Measurements from ENCODE around the gene PPP1R2C. TPM values are rescaled to one million over a fixed set of nuclear protein-coding genes. Genes with fewer than 3 reads are reported as not detected.

The PPP1R2C gene
- total and polyA plus RNA-seq, 2 of the 4 experiments (the other 2 are of a cell fraction): not detected

GRCh38 chrX:42755815-42756214, 22.1 kb downstream of the PPP1R2C start:
- in situ Hi-C loops (cut with MboI; ENCODE audit: low sequenced_read_pairs) (no loop called here), dilution Hi-C loops (cut with HindIII; ENCODE audit: low sequenced_read_pairs, unreplicated experiment) (no loop called here), intact Hi-C loops (cut with micrococcal nuclease) (no loop called here)
- no peak overlapping the region for H4K8ac ChIP-seq (ENCODE audit: low read depth in 2 of 2, low read length in 2 of 2)
- POLR2A ChIA-PET (ENCODE audit: unreplicated experiment): no interaction called here
- H3K4me3 ChIP-seq (ENCODE audit: insufficient read depth, low read depth, low read length): no peak overlapping the region
- H4K5ac ChIP-seq (ENCODE audit: low read depth, low read length): no peak overlapping the region
- H3K56ac ChIP-seq (ENCODE audit: extremely low read depth, insufficient read depth, low read length): no peak overlapping the region
- ATAC-seq (ENCODE audit: low read depth) (no peak), DNase-seq (peak; percentile 42)
- no peak overlapping the region for H3K4ac ChIP-seq (ENCODE audit: low read depth, low read length)
- CTCF ChIA-PET: no interaction called here
- no peaks in the 10 kb centered on the region for H3K27me3 ChIP-seq (ENCODE audit: control insufficient read depth, insufficient read depth, low read length)
- H2AFZ ChIP-seq (replicated peaks; ENCODE audit: low read length, poor library complexity): no peak overlapping the region
- no peak overlapping the region for H2BK20ac ChIP-seq (ENCODE audit: low read depth, low read length)
- no peak overlapping the region for H4K91ac ChIP-seq (ENCODE audit: insufficient read depth, low read depth, low read length)
- H3K14ac ChIP-seq (replicated peaks; ENCODE audit: low read depth, low read length): no peak overlapping the region
- H3K9me3 ChIP-seq (ENCODE audit: control insufficient read depth, insufficient read depth, low read length): no peaks in the 10 kb centered on the region
- H3K27ac ChIP-seq (ENCODE audit: insufficient read depth, low read length): no peak overlapping the region
- no peaks in the 10 kb centered on the region for H3K4me1 ChIP-seq (ENCODE audit: control insufficient read depth, insufficient read depth, low read length)
- H4K20me1 ChIP-seq (ENCODE audit: insufficient read depth, low read length): no peaks in the 10 kb centered on the region
- BruUV-seq (replicated peaks): no TSS peak
- H3K4me2 ChIP-seq (ENCODE audit: low read depth, low read length): no peak overlapping the region
- H2BK5ac ChIP-seq (ENCODE audit: low read depth, low read length, poor library complexity, severe bottlenecking): no peak overlapping the region
- no peak overlapping the region for H2BK120ac ChIP-seq (ENCODE audit: low read depth, low read length)
- WGBS, 2 experiments (ENCODE audit: extremely low coverage in 2 of 2, insufficient read length in 1 of 2): 17% methylated on average over 1 of the region's 6 CpGs; no CpG with 5 or more reads in 1 of the 2 experiments
- H3K23ac ChIP-seq (ENCODE audit: low read depth, low read length): no peak overlapping the region
- H3K9me1 ChIP-seq (ENCODE audit: insufficient read depth, low read length): no peaks in the 10 kb centered on the region
- TF ChIP-seq CEBPB (IDR thresholded peaks at IDR 0.05; ENCODE audit: low read depth, low read length) (no peak), MAFK (IDR thresholded peaks at IDR 0.05; ENCODE audit: low read depth, low read length) (0 out of 2 replicates have a peak, but pooled peaks have one; percentile 15)
- TF ChIP-seq, protein P1, sequence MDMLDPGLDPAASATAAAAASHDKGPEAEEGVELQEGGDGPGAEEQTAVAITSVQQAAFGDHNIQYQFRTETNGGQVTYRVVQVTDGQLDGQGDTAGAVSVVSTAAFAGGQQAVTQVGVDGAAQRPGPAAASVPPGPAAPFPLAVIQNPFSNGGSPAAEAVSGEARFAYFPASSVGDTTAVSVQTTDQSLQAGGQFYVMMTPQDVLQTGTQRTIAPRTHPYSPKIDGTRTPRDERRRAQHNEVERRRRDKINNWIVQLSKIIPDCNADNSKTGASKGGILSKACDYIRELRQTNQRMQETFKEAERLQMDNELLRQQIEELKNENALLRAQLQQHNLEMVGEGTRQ (IDR thresholded peaks at IDR 0.05; ENCODE audit: low read depth, low read length): no peak
- no peak overlapping the region for H2BK15ac ChIP-seq (ENCODE audit: low read depth, low read length)
- H2AK9ac ChIP-seq (replicated peaks; ENCODE audit: low read depth, low read length, poor library complexity): no peak overlapping the region
- H3K79me1 ChIP-seq (ENCODE audit: low read depth in 1 of 2, low read length in 2 of 2): no peaks in the 10 kb centered on the region
- no peak overlapping the region for H3K18ac ChIP-seq (ENCODE audit: low read depth, low read length)
- no peak overlapping the region for H3K9ac ChIP-seq (ENCODE audit: low read depth, low read length)
- no peak overlapping the region for H2AK5ac ChIP-seq (ENCODE audit: low read depth, low read length)
- no peaks in the 10 kb centered on the region for H3K36me3 ChIP-seq (ENCODE audit: control insufficient read depth, insufficient read depth, low read length)
